ENCODE measurements around the gene ARMH4.

DNA sequence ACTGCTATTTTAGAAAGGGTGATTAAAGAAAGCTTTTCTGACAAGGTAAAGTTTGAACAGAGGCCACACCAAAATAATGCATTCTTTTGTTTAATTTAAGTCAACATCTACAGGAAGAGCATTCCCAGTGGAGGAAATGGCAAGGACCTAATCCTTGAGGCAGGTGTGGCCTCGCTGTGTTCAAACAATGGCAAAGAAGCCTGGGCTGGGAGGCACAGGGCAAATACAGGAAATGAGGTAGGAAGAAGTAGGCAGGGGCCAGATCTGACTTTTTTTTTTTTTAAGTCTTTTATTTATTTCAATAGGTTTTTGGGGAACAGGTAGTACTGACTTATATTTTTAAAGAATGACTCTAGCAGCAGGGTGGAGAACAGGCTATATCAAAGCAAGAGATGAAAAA lies 53.5 kb downstream of the ARMH4 start:
- TF ChIP-seq EP300 (IDR thresholded peaks at IDR 0.05; ENCODE audit: low read depth) (no peak), POLR2A (IDR thresholded peaks at IDR 0.05) (no peak), POLR2AphosphoS5 (IDR thresholded peaks at IDR 0.05) (no peak)
- TF ChIP-seq, protein P1, sequence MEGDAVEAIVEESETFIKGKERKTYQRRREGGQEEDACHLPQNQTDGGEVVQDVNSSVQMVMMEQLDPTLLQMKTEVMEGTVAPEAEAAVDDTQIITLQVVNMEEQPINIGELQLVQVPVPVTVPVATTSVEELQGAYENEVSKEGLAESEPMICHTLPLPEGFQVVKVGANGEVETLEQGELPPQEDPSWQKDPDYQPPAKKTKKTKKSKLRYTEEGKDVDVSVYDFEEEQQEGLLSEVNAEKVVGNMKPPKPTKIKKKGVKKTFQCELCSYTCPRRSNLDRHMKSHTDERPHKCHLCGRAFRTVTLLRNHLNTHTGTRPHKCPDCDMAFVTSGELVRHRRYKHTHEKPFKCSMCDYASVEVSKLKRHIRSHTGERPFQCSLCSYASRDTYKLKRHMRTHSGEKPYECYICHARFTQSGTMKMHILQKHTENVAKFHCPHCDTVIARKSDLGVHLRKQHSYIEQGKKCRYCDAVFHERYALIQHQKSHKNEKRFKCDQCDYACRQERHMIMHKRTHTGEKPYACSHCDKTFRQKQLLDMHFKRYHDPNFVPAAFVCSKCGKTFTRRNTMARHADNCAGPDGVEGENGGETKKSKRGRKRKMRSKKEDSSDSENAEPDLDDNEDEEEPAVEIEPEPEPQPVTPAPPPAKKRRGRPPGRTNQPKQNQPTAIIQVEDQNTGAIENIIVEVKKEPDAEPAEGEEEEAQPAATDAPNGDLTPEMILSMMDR (IDR thresholded peaks at IDR 0.05): no peak

Measured in transverse colon (tissue), 4 donors.